BLaER1 (cell line): Measurements from ENCODE around the gene PPP1R1C.
"Not testable (repeated sequence)": the region's sequence is repeated elsewhere in the genome, so short reads cannot be mapped to it uniquely, and the experiment has no call there.

Experiments
- H3K27ac ChIP-seq: shearing (Covaris generic); formaldehyde crosslinking; 2 replicates; pipeline ENCODE4 v1.8.1; 2022
- H3K27me3 ChIP-seq: shearing (Covaris generic); formaldehyde crosslinking; 2 replicates; pipeline ENCODE4 v1.8.1; 2022
- H3K36me3 ChIP-seq: shearing (Covaris generic); formaldehyde crosslinking; 2 replicates; pipeline ENCODE4 v1.8.1; 2022
- H3K4me1 ChIP-seq: shearing (Covaris generic); formaldehyde crosslinking; 2 replicates; pipeline ENCODE4 v1.8.1; 2022
- H3K4me2 ChIP-seq: shearing (Covaris generic); formaldehyde crosslinking; 2 replicates; pipeline ENCODE4 v1.8.1; 2022
- H3K4me3 ChIP-seq: shearing (Covaris generic); formaldehyde crosslinking; 2 replicates; pipeline ENCODE4 v1.8.1; 2022
- H3K9ac ChIP-seq: shearing (Covaris generic); formaldehyde crosslinking; 2 replicates; pipeline ENCODE4 v1.8.1; 2022
- H3K9me3 ChIP-seq: shearing (Covaris generic); formaldehyde crosslinking; 2 replicates; pipeline ENCODE4 v1.8.1; 2022
- H4K20me1 ChIP-seq: shearing (Covaris generic); formaldehyde crosslinking; 2 replicates; pipeline ENCODE4 v1.8.1; 2022
- Cebpa-rat ChIP-seq: shearing (Covaris generic); IDR thresholded peaks from 2 replicates; pipeline ENCODE4 v1.8.1; 2022

PPP1R1C gene

DNA sequence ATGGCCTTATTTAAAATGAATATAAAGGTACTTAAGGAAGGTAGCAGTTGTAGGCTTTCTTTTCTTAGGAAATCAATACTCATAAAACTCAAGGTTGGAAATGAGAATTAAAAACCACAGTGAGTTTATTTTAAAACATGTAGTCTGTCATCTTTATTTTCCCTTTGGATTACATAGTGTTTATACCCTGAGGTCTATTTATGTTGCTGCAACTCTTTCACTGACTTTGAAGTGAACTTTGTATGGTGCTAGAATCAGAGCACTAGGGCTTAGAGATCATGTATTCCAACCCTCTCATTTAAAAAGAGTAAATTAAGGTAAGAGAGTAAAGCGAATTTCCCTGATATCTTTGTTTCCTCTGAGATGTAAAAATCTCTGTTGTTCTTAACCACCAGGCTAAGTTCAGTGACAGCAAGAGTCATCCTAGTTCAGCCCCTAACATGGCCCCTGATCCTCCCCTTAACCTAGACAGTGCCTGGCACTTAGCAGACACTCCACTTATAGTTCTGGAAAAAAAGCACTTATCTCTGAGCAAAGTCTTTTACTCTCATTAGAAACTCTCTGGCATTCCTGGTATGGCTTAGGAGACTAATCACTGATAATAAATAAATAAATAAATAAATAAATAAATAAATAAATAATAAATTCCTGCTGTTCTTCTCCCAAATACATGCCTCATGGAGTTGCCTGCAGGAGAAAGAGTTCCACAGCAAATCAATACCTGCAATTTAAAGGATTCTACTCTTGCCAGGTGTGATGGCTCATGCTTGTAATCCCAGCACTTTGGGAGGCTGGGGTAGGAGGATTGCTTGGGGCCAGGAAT lies 33.0 kb upstream of the PPP1R1C start:
- Histone ChIP-seq H3K27me3 (no peaks in the 10 kb centered on the region), H3K4me2 (no peak overlapping the region)

DNA sequence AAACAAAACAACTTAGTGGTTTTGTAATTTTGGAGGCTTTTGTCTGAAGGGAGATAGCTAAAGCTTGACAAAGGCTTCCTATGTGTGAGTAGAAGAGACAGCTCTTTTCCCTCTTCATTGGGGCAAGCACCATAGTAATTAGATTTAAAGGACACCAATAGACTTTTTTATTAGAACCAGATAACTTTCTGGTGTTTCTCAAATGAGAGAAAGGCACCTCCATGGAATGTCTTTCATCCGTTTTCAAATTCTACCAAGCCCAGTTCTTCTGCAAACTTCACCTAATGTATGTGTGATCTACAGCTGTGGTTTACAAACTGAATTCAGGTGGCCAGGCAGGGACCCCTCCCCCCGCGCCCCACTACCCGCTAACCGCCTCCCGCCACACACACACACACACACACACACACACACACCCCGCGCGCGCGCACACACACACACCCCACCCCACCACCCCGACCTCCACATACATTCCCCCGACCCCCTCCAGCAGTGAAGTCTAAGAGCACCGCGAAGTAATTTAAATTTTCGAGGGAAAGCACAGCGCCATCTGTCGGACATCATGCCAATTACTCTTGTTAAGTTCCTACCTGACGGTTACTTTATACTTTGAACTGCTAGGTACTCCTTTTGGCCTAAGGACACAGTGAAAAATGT lies 31.6 kb upstream of the PPP1R1C start:
- TF ChIP-seq Cebpa-rat, result no peak
- H3K4me1 ChIP-seq, result no peaks in the 10 kb centered on the region
- no peak overlapping the region for H3K4me2 ChIP-seq
- no peak overlapping the region for H3K4me3 ChIP-seq
- no peak overlapping the region for H3K9ac ChIP-seq
- H4K20me1 ChIP-seq, result no peaks in the 10 kb centered on the region
- no peaks in the 10 kb centered on the region for H3K36me3 ChIP-seq
- no peaks in the 10 kb centered on the region for H3K9me3 ChIP-seq
- no peak overlapping the region for H3K27ac ChIP-seq
- H3K27me3 ChIP-seq, result no peaks in the 10 kb centered on the region

More for the DNA sequence above, 33.0 kb upstream of the PPP1R1C start:
- no peaks in the 10 kb centered on the region for H3K9me3 ChIP-seq
- no peak overlapping the region for H3K27ac ChIP-seq
- no peaks in the 10 kb centered on the region for H3K4me1 ChIP-seq
- TF ChIP-seq Cebpa-rat, result no peak
- H3K9ac ChIP-seq, result no peak overlapping the region
- no peaks in the 10 kb centered on the region for H3K36me3 ChIP-seq
- H4K20me1 ChIP-seq, result no peaks in the 10 kb centered on the region
- H3K4me3 ChIP-seq, result no peak overlapping the region

DNA sequence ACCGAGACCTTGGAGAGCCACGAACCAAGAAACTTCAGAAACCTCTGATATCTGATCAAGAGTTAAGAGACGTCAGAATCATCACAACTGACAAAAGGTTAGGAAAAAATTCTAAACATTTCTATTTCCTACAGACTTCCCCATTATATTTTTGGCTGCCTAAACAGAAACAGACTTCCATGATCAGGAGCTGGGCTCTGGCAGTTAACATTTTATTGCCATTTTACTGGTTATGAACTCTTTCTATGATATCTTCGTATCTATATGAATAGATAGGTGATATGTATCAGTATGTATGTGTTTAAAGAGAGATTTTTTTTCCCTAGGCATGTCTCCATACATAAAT lies 31.1 kb upstream of the PPP1R1C start:
- no peak overlapping the region for H3K4me3 ChIP-seq

DNA sequence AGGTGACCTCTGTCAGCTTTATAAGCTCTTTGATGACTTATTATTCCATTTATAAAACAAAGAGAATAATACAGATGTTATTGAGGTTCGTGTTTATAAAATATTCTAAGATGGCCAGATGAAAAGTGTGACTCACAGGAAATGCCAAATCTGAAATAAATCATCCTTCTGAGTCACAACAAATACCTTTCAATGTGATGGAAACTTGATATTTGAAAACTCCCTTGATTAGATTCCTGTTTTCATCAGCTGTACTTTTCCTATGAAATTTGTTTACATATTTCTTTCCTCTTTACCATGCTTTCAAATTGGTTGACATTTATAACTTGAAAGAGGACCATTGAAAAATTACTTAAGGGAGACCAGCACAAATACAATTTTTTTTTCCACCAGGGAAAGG lies 30.6 kb upstream of the PPP1R1C start:
- H3K27ac ChIP-seq, result no peak overlapping the region
- no peaks in the 10 kb centered on the region for H3K36me3 ChIP-seq
- no peak overlapping the region for H3K4me3 ChIP-seq
- no peaks in the 10 kb centered on the region for H3K9me3 ChIP-seq
- no peak overlapping the region for H3K4me2 ChIP-seq
- no peak overlapping the region for H3K9ac ChIP-seq
- TF ChIP-seq Cebpa-rat, result no peak
- no peaks in the 10 kb centered on the region for H3K27me3 ChIP-seq
- no peaks in the 10 kb centered on the region for H4K20me1 ChIP-seq
- H3K4me1 ChIP-seq, result no peaks in the 10 kb centered on the region

More for the DNA sequence above, 31.1 kb upstream of the PPP1R1C start:
- Histone ChIP-seq H3K9ac (no peak overlapping the region), H3K9me3 (no peaks in the 10 kb centered on the region), H3K27me3 (no peaks in the 10 kb centered on the region), H4K20me1 (no peaks in the 10 kb centered on the region), H3K4me1 (no peaks in the 10 kb centered on the region), H3K27ac (no peak overlapping the region), H3K36me3 (no peaks in the 10 kb centered on the region), H3K4me2 (no peak overlapping the region)
- no peak for TF ChIP-seq Cebpa-rat

DNA sequence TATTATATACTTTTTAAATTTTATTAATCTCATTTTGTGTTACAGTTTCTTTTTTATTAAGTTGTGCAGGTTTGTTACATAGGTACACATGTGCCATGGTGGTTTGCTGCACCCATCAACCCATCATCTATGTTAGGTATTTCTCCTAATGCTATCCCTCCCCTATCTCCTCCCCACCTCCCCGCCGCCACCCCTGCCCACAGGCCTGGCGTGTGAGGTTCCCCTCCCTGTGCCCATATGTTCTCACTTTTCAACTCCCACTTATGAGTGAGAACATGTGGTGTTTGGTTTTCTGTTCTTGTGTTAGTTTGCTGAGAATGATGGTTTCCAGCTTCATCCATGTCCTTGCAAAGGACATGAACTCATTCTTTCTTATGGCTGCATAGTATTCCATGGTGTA lies 29.8 kb upstream of the PPP1R1C start:
- H3K4me3 ChIP-seq, H3K4me1 ChIP-seq, H3K27ac ChIP-seq, H3K4me2 ChIP-seq, H3K27me3 ChIP-seq, H4K20me1 ChIP-seq, H3K9ac ChIP-seq, H3K36me3 ChIP-seq, H3K9me3 ChIP-seq: not testable (repeated sequence)

DNA sequence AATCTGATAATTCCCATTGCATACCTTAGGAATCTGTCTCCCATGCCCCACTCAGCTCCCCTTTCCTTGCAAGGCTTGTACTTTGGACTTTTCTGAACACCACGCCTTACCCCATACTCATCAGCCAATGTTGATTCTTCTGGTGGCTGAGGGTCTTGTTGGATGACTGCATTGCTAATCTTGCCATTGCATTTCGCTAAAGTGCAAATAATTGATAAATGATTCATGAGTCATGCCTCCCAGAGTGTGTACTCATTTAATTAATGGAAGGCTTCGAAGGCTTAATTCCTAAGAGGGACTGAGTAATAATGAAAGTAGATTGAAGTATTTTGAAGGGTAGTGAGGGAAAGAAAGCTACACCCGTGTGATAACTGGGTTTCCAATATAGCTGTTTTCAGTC lies 28.0 kb upstream of the PPP1R1C start:
- no peak for TF ChIP-seq Cebpa-rat
- H3K4me3 ChIP-seq, result no peak overlapping the region
- H3K36me3 ChIP-seq, result no peaks in the 10 kb centered on the region
- H3K4me1 ChIP-seq, result no peaks in the 10 kb centered on the region
- H4K20me1 ChIP-seq, result no peaks in the 10 kb centered on the region
- H3K9ac ChIP-seq, result no peak overlapping the region
- no peaks in the 10 kb centered on the region for H3K9me3 ChIP-seq
- H3K27me3 ChIP-seq, result no peaks in the 10 kb centered on the region
- H3K4me2 ChIP-seq, result no peak overlapping the region
- H3K27ac ChIP-seq, result no peak overlapping the region

DNA sequence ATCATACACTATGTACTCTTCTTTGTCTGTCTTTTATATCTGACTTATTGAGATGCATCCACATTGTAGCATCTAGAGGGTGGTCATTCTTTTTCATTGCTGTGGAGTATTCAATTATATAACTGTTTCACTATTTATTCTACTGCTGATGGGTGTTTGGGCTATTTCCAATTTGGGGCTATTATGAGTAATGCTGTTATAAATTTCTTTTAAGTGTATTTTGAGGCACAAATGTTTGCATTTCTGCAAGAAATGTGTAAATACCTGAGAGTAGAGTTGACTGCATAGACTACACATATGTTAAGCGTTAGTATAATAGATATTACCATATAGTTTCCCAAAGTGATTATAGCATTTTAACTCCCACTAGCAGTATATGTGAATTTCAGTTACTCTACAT lies 26.9 kb upstream of the PPP1R1C start:
- Histone ChIP-seq H3K9me3 (no peaks in the 10 kb centered on the region), H3K4me1 (no peaks in the 10 kb centered on the region), H4K20me1 (no peaks in the 10 kb centered on the region), H3K4me3 (no peak overlapping the region), H3K4me2 (no peak overlapping the region), H3K27ac (no peak overlapping the region), H3K36me3 (no peaks in the 10 kb centered on the region), H3K27me3 (no peaks in the 10 kb centered on the region), H3K9ac (no peak overlapping the region)
- TF ChIP-seq Cebpa-rat, result no peak

DNA sequence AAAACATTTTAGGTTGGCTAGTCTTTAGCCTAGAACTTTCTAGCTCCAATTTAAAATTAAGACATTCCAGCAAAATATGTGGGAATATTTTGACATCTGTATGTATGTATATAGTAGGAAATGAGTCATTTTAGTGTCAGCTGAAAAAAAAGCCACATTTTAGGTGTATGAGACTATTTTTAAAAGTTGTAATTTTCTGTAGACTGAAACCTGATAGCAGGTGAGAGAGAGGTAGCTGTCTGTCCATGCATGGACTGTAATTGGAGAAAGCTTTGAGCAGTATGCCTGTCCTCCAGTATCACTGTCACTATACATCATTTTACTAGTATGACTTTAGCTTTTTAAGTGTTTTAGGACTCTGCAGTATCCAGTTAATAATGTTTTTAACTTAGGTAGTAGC lies 26.1 kb upstream of the PPP1R1C start:
- Histone ChIP-seq H3K4me3 (no peak overlapping the region), H4K20me1 (no peaks in the 10 kb centered on the region), H3K27me3 (no peaks in the 10 kb centered on the region), H3K9me3 (no peaks in the 10 kb centered on the region), H3K36me3 (no peaks in the 10 kb centered on the region), H3K4me1 (no peaks in the 10 kb centered on the region), H3K9ac (no peak overlapping the region), H3K27ac (no peak overlapping the region), H3K4me2 (no peak overlapping the region)
- TF ChIP-seq Cebpa-rat, result no peak

DNA sequence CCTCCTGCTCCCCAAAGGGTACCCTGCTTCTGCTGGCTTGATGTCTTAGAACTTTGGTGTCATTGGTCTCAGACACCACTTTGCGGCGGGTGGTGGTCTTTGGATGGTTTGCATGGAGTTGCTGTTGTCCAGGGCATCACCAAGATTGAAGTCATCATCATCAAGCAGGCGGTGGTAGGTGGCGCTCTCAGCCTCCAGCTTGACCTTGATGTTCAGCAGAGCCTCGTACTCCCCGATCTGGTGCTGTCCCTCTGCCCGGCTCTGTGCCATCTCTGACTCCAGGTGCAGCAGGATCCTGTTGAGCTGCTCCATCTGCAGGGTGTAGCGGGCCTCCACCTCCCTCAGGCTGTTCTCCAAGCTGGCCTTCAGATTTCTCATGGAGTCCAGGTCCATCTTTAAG lies 24.5 kb upstream of the PPP1R1C start:
- H3K36me3 ChIP-seq, H3K4me3 ChIP-seq, H4K20me1 ChIP-seq, H3K27me3 ChIP-seq, H3K4me1 ChIP-seq, H3K9me3 ChIP-seq, H3K9ac ChIP-seq, H3K4me2 ChIP-seq, H3K27ac ChIP-seq: not testable (repeated sequence)

DNA sequence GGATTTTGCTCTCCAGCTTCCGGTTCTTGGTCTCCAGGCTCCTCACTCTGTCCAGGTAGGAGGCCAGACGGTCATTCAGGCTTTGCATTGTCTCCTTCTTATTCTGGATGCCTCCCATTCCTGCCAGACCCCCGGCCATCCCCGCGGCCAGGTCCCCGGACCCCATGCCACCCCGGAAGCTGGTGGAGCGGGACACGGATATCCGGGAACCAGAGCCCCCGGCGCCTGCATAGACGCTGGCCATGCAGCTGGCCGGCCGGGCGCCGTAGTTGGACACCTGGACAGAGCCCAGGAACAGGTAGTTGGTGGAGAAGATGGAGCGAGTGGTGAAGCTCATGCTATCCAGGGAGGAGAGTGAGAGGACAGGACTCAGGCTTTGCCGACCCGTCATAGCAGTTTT lies 23.5 kb upstream of the PPP1R1C start:
- Histone ChIP-seq H4K20me1 (no peaks in the 10 kb centered on the region), H3K4me1 (no peaks in the 10 kb centered on the region), H3K27me3 (no peaks in the 10 kb centered on the region), H3K4me3 (no peak overlapping the region), H3K4me2 (no peak overlapping the region), H3K9ac (no peak overlapping the region), H3K36me3 (no peaks in the 10 kb centered on the region), H3K27ac (no peak overlapping the region), H3K9me3 (no peaks in the 10 kb centered on the region)
- TF ChIP-seq Cebpa-rat, result no peak
